DOHH2 (cell line): ENCODE results near the gene ZMYND8.

ENCODE experiments used
- EZH2phosphoT487 ChIP-seq: fragments of 200-600 bp; sonication (generic); IDR thresholded peaks from 2 replicates; pipeline ENCODE4 v1.6.1; 2017; ENCODE audit warnings: borderline replicate concordance, mild to moderate bottlenecking, antibody characterized with exemption, low read length, moderate library complexity, mixed read lengths
- TF ChIP-seq, protein P1 (sequence below): fragments of 200-600 bp; sonication (generic); IDR thresholded peaks from one replicate; pipeline ENCODE4 v1.5.1; 2014; ENCODE audit warnings: antibody characterized with exemption, mild to moderate bottlenecking, low read depth, low read length; ENCODE audit not compliant: poor library complexity, severe bottlenecking

- no peak for TF ChIP-seq EZH2phosphoT487
- TF ChIP-seq, protein P1, sequence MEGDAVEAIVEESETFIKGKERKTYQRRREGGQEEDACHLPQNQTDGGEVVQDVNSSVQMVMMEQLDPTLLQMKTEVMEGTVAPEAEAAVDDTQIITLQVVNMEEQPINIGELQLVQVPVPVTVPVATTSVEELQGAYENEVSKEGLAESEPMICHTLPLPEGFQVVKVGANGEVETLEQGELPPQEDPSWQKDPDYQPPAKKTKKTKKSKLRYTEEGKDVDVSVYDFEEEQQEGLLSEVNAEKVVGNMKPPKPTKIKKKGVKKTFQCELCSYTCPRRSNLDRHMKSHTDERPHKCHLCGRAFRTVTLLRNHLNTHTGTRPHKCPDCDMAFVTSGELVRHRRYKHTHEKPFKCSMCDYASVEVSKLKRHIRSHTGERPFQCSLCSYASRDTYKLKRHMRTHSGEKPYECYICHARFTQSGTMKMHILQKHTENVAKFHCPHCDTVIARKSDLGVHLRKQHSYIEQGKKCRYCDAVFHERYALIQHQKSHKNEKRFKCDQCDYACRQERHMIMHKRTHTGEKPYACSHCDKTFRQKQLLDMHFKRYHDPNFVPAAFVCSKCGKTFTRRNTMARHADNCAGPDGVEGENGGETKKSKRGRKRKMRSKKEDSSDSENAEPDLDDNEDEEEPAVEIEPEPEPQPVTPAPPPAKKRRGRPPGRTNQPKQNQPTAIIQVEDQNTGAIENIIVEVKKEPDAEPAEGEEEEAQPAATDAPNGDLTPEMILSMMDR, result no peak
Measured at GRCh38 chr20:47243003-47243402, 113.5 kb downstream of the ZMYND8 start.
